H1 (cell line): Measurements from ENCODE around the gene MYRIP. TPM values are rescaled to one million over a fixed set of nuclear protein-coding genes. Genes with fewer than 3 reads are reported as not detected.

Source experiments
- CTCF ChIA-PET: fragments of 300-600 bp; sonication (Branson Sonifier 250); formaldehyde crosslinking; loops from one replicate; lab custom pipeline; 2021; ENCODE audit not compliant: partially characterized antibody; lab: Charles Lee
- POLR2A ChIA-PET: fragments of 300-600 bp; sonication (Branson Sonifier 250); formaldehyde crosslinking; loops from one replicate; lab custom pipeline; 2021; ENCODE audit warnings: inconsistent platforms; ENCODE audit not compliant: partially characterized antibody; lab: Charles Lee
- DNase-seq, 2 experiments: peaks; one replicate each; pipeline versions ENCODE4 v3.0.0 to v3.0.0-alpha.2; 2010 to 2022; ENCODE audit warnings: low spot score in 2 of 2, low read depth in 1 of 2, mixed read lengths in 1 of 2
- FAIRE-seq: peaks from 2 replicates; lab custom pipeline; 2011; peaks lifted over from hg19 to GRCh38; lab: Jason Lieb, UNC
- H2AFZ ChIP-seq: 2 replicates; pipeline ENCODE4 v1.8.1; 2012; ENCODE audit warnings: low read length, inconsistent platforms
- H2AK5ac ChIP-seq: 2 replicates; pipeline ENCODE4 v1.6.1; 2013; ENCODE audit warnings: low read depth, low read length
- H2BK120ac ChIP-seq: replicated peaks from 2 replicates; pipeline ENCODE3; 2013; ENCODE audit warnings: low read depth, low read length, inconsistent platforms
- H2BK12ac ChIP-seq: 2 replicates; pipeline ENCODE4 v1.6.1; 2013; ENCODE audit warnings: low read depth, low read length
- H2BK15ac ChIP-seq: 2 replicates; pipeline ENCODE4 v1.6.1; 2013; ENCODE audit warnings: low read length
- H2BK20ac ChIP-seq: 2 replicates; pipeline ENCODE4 v1.6.1; 2013; ENCODE audit warnings: low read length
- H2BK5ac ChIP-seq: 2 replicates; pipeline ENCODE4 v1.6.1; 2013; ENCODE audit warnings: low read depth, low read length
- H3K14ac ChIP-seq: 2 replicates; pipeline ENCODE4 v1.6.1; 2013; ENCODE audit warnings: inconsistent platforms; ENCODE audit not compliant: insufficient read length
- H3K18ac ChIP-seq: 2 replicates; pipeline ENCODE4 v1.6.1; 2013; ENCODE audit warnings: low read length; ENCODE audit errors: extremely low read depth
- H3K23ac ChIP-seq: 2 replicates; pipeline ENCODE4 v1.6.1; 2013; ENCODE audit warnings: inconsistent platforms; ENCODE audit not compliant: insufficient read length
- H3K23me2 ChIP-seq: 2 replicates; pipeline ENCODE4 v1.6.1; 2013; ENCODE audit warnings: low read depth, low read length
- H3K27ac ChIP-seq: 2 replicates; pipeline ENCODE4 v1.6.1; 2011; ENCODE audit warnings: low read depth, low read length, inconsistent platforms
- H3K27me3 ChIP-seq, 4 experiments: replicated peaks in 1 of 4; 1 replicate in 1 of 4; 2 replicates in 3 of 4; pipeline versions ENCODE4 v1.6.1 to v1.8.1; 2011 to 2013; ENCODE audit warnings: low read length in 3 of 4, mild to moderate bottlenecking in 3 of 4, inconsistent platforms in 2 of 4, mixed read lengths in 2 of 4, moderate library complexity in 1 of 4; ENCODE audit not compliant: control insufficient read depth in 3 of 4, insufficient read depth in 3 of 4; ENCODE audit errors: extremely low read depth in 1 of 4
- H3K36me3 ChIP-seq, 4 experiments: 2 replicates each; pipeline versions ENCODE4 v1.6.1 to v1.8.1; 2011 to 2013; ENCODE audit warnings: mild to moderate bottlenecking in 4 of 4, low read length in 3 of 4, moderate library complexity in 2 of 4, control low read depth in 1 of 4, inconsistent platforms in 1 of 4; ENCODE audit not compliant: insufficient read depth in 4 of 4, control insufficient read depth in 2 of 4
- H3K4ac ChIP-seq: replicated peaks from 2 replicates; pipeline ENCODE3; 2013; ENCODE audit warnings: low read length, low read depth, mixed read lengths, inconsistent platforms; ENCODE audit not compliant: insufficient read length
- H3K4me1 ChIP-seq, 4 experiments: replicated peaks in 1 of 4; 1 replicate in 1 of 4; 2 replicates in 3 of 4; pipeline versions ENCODE4 v1.6.1 to v1.8.1; 2011 to 2013; ENCODE audit warnings: low read length in 3 of 4, inconsistent platforms in 2 of 4, mixed read lengths in 1 of 4; ENCODE audit not compliant: insufficient read depth in 4 of 4, control insufficient read depth in 3 of 4
- H3K4me2 ChIP-seq, 2 experiments: 2 replicates each; pipeline versions ENCODE4 v1.6.1 to v1.8.1; 2011 to 2013; ENCODE audit warnings: low read depth in 2 of 2, low read length in 2 of 2, control low read depth in 1 of 2, inconsistent platforms in 1 of 2, mild to moderate bottlenecking in 1 of 2; ENCODE audit not compliant: insufficient read depth in 1 of 2
- H3K4me3 ChIP-seq, 4 experiments: fragments of 200-600, 300-600 bp in 1 of 4; sonication (generic), shearing (Covaris generic), sonication (Bioruptor Twin) in 1 of 4; 2 replicates each; pipeline versions ENCODE4 v1.5.1 to v1.8.1; 2011 to 2016; ENCODE audit warnings: low read length in 4 of 4, low read depth in 3 of 4, control low read depth in 2 of 4, inconsistent platforms in 2 of 4, mild to moderate bottlenecking in 2 of 4, mixed read lengths in 1 of 4, moderate library complexity in 1 of 4; ENCODE audit not compliant: insufficient read depth in 2 of 4; ENCODE audit errors: extremely low read depth in 1 of 4
- H3K56ac ChIP-seq: replicated peaks from 2 replicates; pipeline ENCODE3; 2013; ENCODE audit warnings: low read depth, mild to moderate bottlenecking, mixed read lengths, low read length, inconsistent platforms; ENCODE audit not compliant: insufficient read length
- H3K79me1 ChIP-seq: 2 replicates; pipeline ENCODE4 v1.6.1; 2013; ENCODE audit warnings: low read depth, low read length, control low read depth
- H3K79me2 ChIP-seq, 2 experiments: 2 replicates each; pipeline versions ENCODE4 v1.6.1 to v1.8.1; 2012 to 2013; ENCODE audit warnings: low read length in 2 of 2, mild to moderate bottlenecking in 2 of 2, inconsistent platforms in 1 of 2; ENCODE audit not compliant: insufficient read depth in 2 of 2, control insufficient read depth in 1 of 2
- H3K9ac ChIP-seq, 4 experiments: replicated peaks in 1 of 4; 1 replicate in 1 of 4; 2 replicates in 3 of 4; pipeline versions ENCODE4 v1.6.1 to v1.8.1; 2011 to 2013; ENCODE audit warnings: low read depth in 3 of 4, low read length in 3 of 4, control low read depth in 2 of 4, mild to moderate bottlenecking in 2 of 4, moderate library complexity in 2 of 4, inconsistent platforms in 1 of 4; ENCODE audit errors: extremely low read depth in 1 of 4
- H3K9me3 ChIP-seq, 2 experiments: 2 replicates each; pipeline versions ENCODE4 v1.6.1 to v1.8.1; 2012 to 2013; ENCODE audit warnings: mild to moderate bottlenecking in 2 of 2, moderate library complexity in 2 of 2, control low read depth in 1 of 2, inconsistent platforms in 1 of 2, low read depth in 1 of 2, low read length in 1 of 2, mixed read lengths in 1 of 2; ENCODE audit not compliant: insufficient read depth in 2 of 2
- H4K20me1 ChIP-seq, 2 experiments: replicated peaks in 1 of 2; 2 replicates each; pipeline versions ENCODE3 to v1.8.1; 2011 to 2013; ENCODE audit warnings: inconsistent platforms in 2 of 2, low read length in 2 of 2, mild to moderate bottlenecking in 1 of 2; ENCODE audit not compliant: insufficient read depth in 2 of 2, control insufficient read depth in 1 of 2
- H4K5ac ChIP-seq: 2 replicates; pipeline ENCODE4 v1.6.1; 2013; ENCODE audit warnings: low read length, low read depth, mixed read lengths, inconsistent platforms; ENCODE audit not compliant: insufficient read length
- H4K8ac ChIP-seq: 2 replicates; pipeline ENCODE4 v1.8.0; 2013; ENCODE audit warnings: mild to moderate bottlenecking, moderate library complexity, low read length, inconsistent platforms; ENCODE audit not compliant: insufficient read depth; ENCODE audit errors: extremely low read depth
- H4K91ac ChIP-seq: replicated peaks from 2 replicates; pipeline ENCODE3; 2013; ENCODE audit warnings: low read length, mixed read lengths, inconsistent platforms; ENCODE audit not compliant: insufficient read length
- ATF3 ChIP-seq: IDR thresholded peaks from 2 replicates; pipeline ENCODE4 v1.6.1; 2011; ENCODE audit warnings: low read depth, mild to moderate bottlenecking, low read length; ENCODE audit not compliant: insufficient read depth
- CREB1 ChIP-seq: IDR thresholded peaks from 2 replicates; pipeline ENCODE4 v1.6.1; 2012; ENCODE audit warnings: inconsistent platforms
- CTCF ChIP-seq, 3 experiments: IDR thresholded peaks; 1 replicate in 2 of 3; 2 replicates in 1 of 3; pipeline versions ENCODE4 v1.5.1 to v1.6.1; 2011; ENCODE audit warnings: low read length in 3 of 3, mild to moderate bottlenecking in 3 of 3, inconsistent platforms in 2 of 3, low read depth in 1 of 3, moderate library complexity in 1 of 3; ENCODE audit not compliant: insufficient read depth in 1 of 3; ENCODE audit errors: control extremely low read depth in 1 of 3
- EGR1 ChIP-seq: IDR thresholded peaks from 2 replicates; pipeline ENCODE4 v1.6.1; 2011; ENCODE audit warnings: low read depth, low read length, borderline replicate concordance
- NRF1 ChIP-seq: IDR thresholded peaks from 2 replicates; pipeline ENCODE4 v1.6.1; 2011; ENCODE audit warnings: mild to moderate bottlenecking, low read depth, low read length, improper control_type of control experiment
- RXRA ChIP-seq: IDR thresholded peaks from 2 replicates; pipeline ENCODE4 v1.6.1; 2011; ENCODE audit warnings: low read depth, mild to moderate bottlenecking, low read length, moderate library complexity; ENCODE audit not compliant: insufficient read depth
- SIRT6 ChIP-seq: IDR thresholded peaks from one replicate; pipeline ENCODE4 v1.7.1; 2012; ENCODE audit warnings: low read length, inconsistent platforms
- SIX5 ChIP-seq: IDR thresholded peaks from 2 replicates; pipeline ENCODE4 v1.6.1; 2011; ENCODE audit warnings: mild to moderate bottlenecking, low read depth, low read length
- SP1 ChIP-seq: IDR thresholded peaks from 2 replicates; pipeline ENCODE4 v1.6.1; 2011; ENCODE audit warnings: low read depth, low read length
- TCF12 ChIP-seq: IDR thresholded peaks from 2 replicates; pipeline ENCODE4 v1.6.1; 2011; ENCODE audit warnings: low read depth, mild to moderate bottlenecking, low read length
- WGBS, 2 experiments: shearing (Covaris generic) in 1 of 2; methylation state at CpG; one replicate each; pipeline versions ENCODE4 v1.1.6 to v1.1.7; 2013 to 2015; ENCODE audit warnings: low lambda C conversion rate in 2 of 2, mixed read lengths in 2 of 2, inconsistent platforms in 1 of 2, low coverage in 1 of 2, missing lambda C conversion rate in 1 of 2; ENCODE audit not compliant: insufficient replicate concordance in 2 of 2, insufficient coverage in 1 of 2, insufficient read length in 1 of 2; ENCODE audit errors: extremely low coverage in 1 of 2, missing lambda C conversion rate in 1 of 2; 5-methylcytosine and 5-hydroxymethylcytosine counted together
- polyA plus RNA-seq, 7 experiments: library from polyadenylated mRNA; depleted of rRNA in 3 of 7; stranded (reverse) in 5 of 7; unstranded in 2 of 7; fragments of >200 nt in 5 of 7; fragments of 200-250 nt in 2 of 7; gene quantifications; 1 replicate in 5 of 7; 2 replicates in 1 of 7; 4 replicates in 1 of 7; pipeline versions ENCODE4 v1.2.1 to v1.2.3, GENCODE V29; 2011 to 2013; ENCODE audit warnings: missing spikeins in 2 of 7, mixed read lengths in 2 of 7
- total RNA-seq: library from RNA; stranded (reverse); fragmentation: NEBNext Ultra II Directional; extraction: Animal tissue kit (Norgen Biotek cat#: 25700); gene quantifications from 2 replicates; pipeline ENCODE4 v1.2.1, GENCODE V29; 2021

MYRIP gene
- total and polyA plus RNA-seq, 2 of the 8 experiments (the other 6 are each of a cell fraction or from before 2014, with no cell fraction given) = 0.54 to 4.3 TPM

GRCh38 chr3:40306336-40306735, 496.9 kb downstream of the MYRIP start:
- no peaks in the 10 kb centered on the region for H3K27me3 ChIP-seq
- H4K5ac ChIP-seq = no peak overlapping the region
- H3K4me3 ChIP-seq = no peak overlapping the region
- TF ChIP-seq SIX5 (no peak), ATF3 (no peak), TCF12 (no peak), CTCF (IDR thresholded peaks at IDR 0.05; ENCODE audit: control extremely low read depth in 1 of 3, insufficient read depth in 1 of 3, low read depth in 1 of 3, low read length in 3 of 3) (no peak), CREB1 (no peak), RXRA (no peak), EGR1 (no peak), NRF1 (no peak), SIRT6 (no peak), SP1 (no peak)
- no peak overlapping the region for H2BK15ac ChIP-seq
- no peak overlapping the region for H3K14ac ChIP-seq
- WGBS, 2 experiments = 89% methylated on average over 3 of the region's 3 CpGs; no CpG with 5 or more reads in 1 of the 2 experiments
- no peak overlapping the region for H2BK20ac ChIP-seq
- H3K27ac ChIP-seq = no peak overlapping the region
- POLR2A ChIA-PET = interaction anchor here (0.6 to 1.4 kb wide), 4 partner anchors 10 to 604 kb away, joined by 3 to 6 read pairs (median 3); no protein-coding TSS in a partner anchor
- H3K79me2 ChIP-seq = peaks cover 0 to 13% of the 10 kb centered on the region in 2 experiments; a peak in 3 of 4 replicates
- no peak overlapping the region for H2BK120ac ChIP-seq
- H3K4ac ChIP-seq = no peak overlapping the region
- no peak overlapping the region for H4K91ac ChIP-seq
- CTCF ChIA-PET = interaction anchor here (0.5 to 16.5 kb wide), 6 partner anchors 11 to 153 kb away, joined by 3 to 290 read pairs (median 8); no protein-coding TSS in a partner anchor
- H2BK5ac ChIP-seq = no peak overlapping the region
- H4K20me1 ChIP-seq = no peaks in the 10 kb centered on the region
- H2BK12ac ChIP-seq = no peak overlapping the region
- H3K36me3 ChIP-seq = peaks cover 0 to 10% (median 1%) of the 10 kb centered on the region in 4 experiments; a peak in 4 of 8 replicates
- peaks cover 3 to 5% (median 4%) of the 10 kb centered on the region in 4 experiments; a peak in 4 of 7 replicates for H3K4me1 ChIP-seq
- H3K9ac ChIP-seq = no peak overlapping the region
- H3K23ac ChIP-seq = no peak overlapping the region
- H3K4me2 ChIP-seq = no peak overlapping the region
- DNase-seq (no peak), FAIRE-seq (no peak)
- H3K9me3 ChIP-seq = no peaks in the 10 kb centered on the region
- H3K56ac ChIP-seq = no peak overlapping the region
- H3K18ac ChIP-seq = no peak overlapping the region
- no peak overlapping the region for H2AK5ac ChIP-seq
- H2AFZ ChIP-seq = no peak overlapping the region
- no peaks in the 10 kb centered on the region for H3K23me2 ChIP-seq
- H4K8ac ChIP-seq = no peak overlapping the region
- no peaks in the 10 kb centered on the region for H3K79me1 ChIP-seq
